ENCODE data around the gene GRXCR2. TPM values are rescaled to one million over a fixed set of nuclear protein-coding genes. Genes with fewer than 3 reads are reported as not detected.
"Not testable (repeated sequence)": the region's sequence is repeated elsewhere in the genome, so short reads cannot be mapped to it uniquely, and the experiment has no call there.

GRXCR2 gene
- total RNA-seq, 1 experiment from 2014 or later = not detected

DNA sequence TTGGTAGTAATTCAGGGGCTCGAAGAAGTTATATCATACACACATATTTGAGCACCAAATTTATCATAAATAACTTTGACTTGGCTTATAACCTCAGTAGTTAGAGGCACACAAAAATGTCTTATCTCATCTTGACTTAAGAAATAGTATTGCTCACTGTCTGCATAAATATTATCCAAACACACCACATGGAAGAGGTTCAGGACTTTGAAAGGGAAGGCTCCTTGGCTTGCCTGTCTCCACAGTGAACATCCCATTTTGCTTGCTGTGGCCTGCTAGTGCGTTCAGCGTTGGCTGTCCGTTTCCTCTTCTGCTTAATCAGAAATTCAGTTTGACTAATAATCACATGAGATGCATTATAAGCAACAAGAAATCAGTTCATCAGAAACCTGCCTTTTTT is 13.9 kb downstream of the GRXCR2 start:
- Histone ChIP-seq H3K36me3 (no peaks in the 10 kb centered on the region), H3K9me3 (replicated peaks) (no peaks in the 10 kb centered on the region), H3K27ac (no peak overlapping the region), H3K4me3 (no peak overlapping the region), H3K4me1 (no peaks in the 10 kb centered on the region), H3K27me3 (no peaks in the 10 kb centered on the region; the same call in none of the 2 replicates)
- DNase-seq = no peak

DNA sequence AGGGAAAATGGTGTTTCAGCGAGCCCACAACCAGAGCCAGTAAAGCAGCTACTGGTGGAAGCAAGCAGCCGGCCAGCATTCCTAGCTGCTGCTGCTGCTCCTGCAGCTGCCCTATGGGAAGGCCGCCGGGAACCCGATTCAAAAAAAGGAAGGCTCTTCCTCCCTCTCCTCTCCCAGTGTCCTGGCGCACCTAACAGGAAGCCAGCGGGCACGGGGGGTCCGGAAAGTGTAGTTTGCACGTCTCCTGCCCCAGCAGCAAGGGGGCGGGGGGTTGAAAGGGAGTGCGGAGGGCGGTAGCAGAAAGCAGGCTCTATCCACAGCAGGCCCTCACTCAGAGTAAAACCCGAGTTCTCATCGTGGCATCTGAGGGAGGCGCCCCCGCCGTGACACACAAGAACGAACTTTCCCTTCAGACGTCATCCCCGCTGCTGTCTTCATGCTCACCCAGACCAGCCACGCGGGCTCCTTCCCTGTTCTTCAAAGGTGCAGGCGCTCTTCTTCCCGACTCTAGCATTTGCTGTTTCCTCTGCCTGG is 16.5 kb downstream of the GRXCR2 start:
- Histone ChIP-seq H3K4me3 (no peak overlapping the region), H3K27me3 (no peaks in the 10 kb centered on the region; the same call in none of the 2 replicates), H3K9me3 (replicated peaks) (no peaks in the 10 kb centered on the region), H3K27ac (no peak overlapping the region), H3K4me1 (no peaks in the 10 kb centered on the region), H3K36me3 (no peaks in the 10 kb centered on the region)
- DNase-seq = no peak

DNA sequence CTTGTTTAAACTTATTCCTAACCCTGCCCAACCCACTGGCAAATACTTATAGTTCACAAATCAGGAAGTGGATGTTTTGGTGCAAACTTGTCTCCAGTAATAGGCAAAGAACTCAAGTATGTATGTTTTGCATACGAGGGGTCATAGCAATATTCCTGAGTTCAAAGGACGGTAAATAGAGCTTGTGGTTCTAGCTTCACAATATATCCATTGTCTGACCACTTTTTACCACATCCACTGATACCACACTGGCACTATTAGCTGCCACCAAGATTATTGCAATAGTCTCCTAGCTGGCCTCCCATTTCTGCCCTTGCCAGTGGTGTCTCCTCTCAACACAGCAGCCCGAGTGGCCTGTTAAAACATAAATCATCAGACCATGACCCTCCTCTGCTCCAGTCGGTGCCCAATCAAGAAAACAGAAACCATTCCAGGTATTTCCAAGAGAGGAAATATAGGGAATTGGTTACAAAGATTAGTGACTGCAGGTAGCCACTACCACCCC is 17.0 kb downstream of the GRXCR2 start:
- H3K9me3 ChIP-seq (replicated peaks) = no peaks in the 10 kb centered on the region
- no peak for DNase-seq
- H3K27ac ChIP-seq = no peak overlapping the region
- no peaks in the 10 kb centered on the region for H3K4me1 ChIP-seq
- H3K36me3 ChIP-seq = no peaks in the 10 kb centered on the region
- H3K4me3 ChIP-seq = no peak overlapping the region
- no peaks in the 10 kb centered on the region; the same call in none of the 2 replicates for H3K27me3 ChIP-seq

DNA sequence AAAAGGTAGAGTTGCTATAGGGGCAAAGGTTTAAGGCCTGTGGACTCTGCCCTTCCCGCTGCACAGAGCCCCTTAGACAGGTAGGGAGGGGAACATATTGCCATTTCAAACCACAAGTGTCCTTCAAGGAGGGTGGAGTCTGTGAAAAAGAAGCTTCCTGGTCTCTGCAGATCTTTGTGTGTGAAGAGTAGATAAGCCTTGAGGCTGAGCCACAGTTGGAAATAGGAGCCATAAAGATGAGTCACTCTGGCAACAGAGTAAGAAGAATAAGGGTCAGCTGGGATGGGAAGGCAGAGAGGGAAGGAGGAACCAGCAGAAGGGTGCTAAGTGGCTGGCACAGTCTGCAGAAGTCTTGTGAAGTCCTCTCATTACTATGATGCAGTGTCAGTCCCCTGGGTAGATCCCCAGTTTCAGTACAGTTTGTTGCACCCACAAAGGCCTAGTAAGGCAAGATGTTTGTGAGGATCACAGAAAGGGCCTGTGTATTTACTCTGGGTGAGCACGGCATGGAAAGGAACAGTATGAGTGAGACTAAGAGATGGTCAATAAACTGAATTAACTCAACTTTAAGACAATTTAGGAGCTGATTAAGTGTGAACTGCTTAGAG is 18.1 kb downstream of the GRXCR2 start:
- peak in 1 of 2 experiments; percentile 5 for DNase-seq
- H3K9me3 ChIP-seq (replicated peaks) = no peaks in the 10 kb centered on the region
- H3K4me3 ChIP-seq = no peak overlapping the region
- no peaks in the 10 kb centered on the region for H3K36me3 ChIP-seq
- no peaks in the 10 kb centered on the region; the same call in none of the 2 replicates for H3K27me3 ChIP-seq
- H3K27ac ChIP-seq = no peak overlapping the region
- no peaks in the 10 kb centered on the region for H3K4me1 ChIP-seq

DNA sequence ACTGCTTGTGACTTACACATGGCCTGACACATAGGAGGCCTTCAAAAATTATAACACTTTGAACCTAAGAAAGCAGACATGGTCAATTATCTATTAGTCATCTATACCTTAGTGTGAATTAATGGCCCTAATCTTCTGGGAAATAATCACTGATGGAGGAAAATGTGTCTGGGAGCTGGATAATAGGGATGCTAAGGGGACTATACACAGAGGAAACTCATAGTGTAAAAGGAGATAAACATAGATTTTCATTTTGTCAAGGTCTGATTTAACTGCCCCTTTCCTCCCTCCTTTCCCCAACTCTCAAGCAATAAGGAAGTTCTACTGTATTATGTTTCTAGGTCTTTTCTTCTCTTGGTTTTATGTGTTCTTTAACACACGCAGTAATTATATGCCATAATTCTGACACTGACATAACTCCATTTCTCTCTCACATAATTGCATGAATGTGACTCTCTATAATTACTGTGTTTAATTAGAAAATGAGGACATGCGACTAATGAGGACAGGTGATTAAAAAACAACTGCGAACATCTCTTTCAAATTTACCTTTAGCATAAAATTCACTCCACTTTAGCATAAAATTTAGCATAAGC is 18.9 kb downstream of the GRXCR2 start:
- no peaks in the 10 kb centered on the region; the same call in 1 of the 2 replicates for H3K27me3 ChIP-seq
- H3K4me1 ChIP-seq = no peaks in the 10 kb centered on the region
- H3K36me3 ChIP-seq = no peaks in the 10 kb centered on the region
- no peak overlapping the region for H3K4me3 ChIP-seq
- no peaks in the 10 kb centered on the region for H3K9me3 ChIP-seq (replicated peaks)
- no peak overlapping the region for H3K27ac ChIP-seq
- no peak for DNase-seq

DNA sequence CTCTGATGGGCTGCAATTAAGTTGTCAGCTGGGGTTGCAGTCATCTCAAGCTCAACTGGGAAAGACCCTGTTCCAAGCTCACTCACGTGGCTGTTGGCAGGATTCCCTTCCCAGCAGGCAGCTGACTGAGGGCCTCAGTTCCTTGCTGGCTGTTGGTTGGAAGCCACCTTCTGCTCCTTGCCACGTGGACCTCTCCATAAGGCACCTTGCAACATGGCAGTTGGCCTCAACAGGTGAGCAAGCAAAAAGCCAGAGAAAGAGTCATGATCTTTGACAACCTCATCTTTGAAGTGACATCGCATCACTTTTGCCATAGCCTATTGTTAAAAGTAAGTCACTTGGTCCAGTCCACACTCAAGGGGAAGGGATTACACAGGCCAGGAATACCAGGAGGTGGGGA is 19.8 kb downstream of the GRXCR2 start:
- Histone ChIP-seq H3K9me3 (replicated peaks) (no peaks in the 10 kb centered on the region), H3K4me3 (no peak overlapping the region), H3K27ac (no peak overlapping the region), H3K27me3 (no peaks in the 10 kb centered on the region; the same call in 1 of the 2 replicates), H3K4me1 (no peaks in the 10 kb centered on the region), H3K36me3 (no peaks in the 10 kb centered on the region)
- DNase-seq = no peak

GRCh38 chr5:145848854-145849253 is 24.0 kb downstream of the GRXCR2 start:
- Histone ChIP-seq H3K27ac (no peak overlapping the region), H3K36me3 (no peaks in the 10 kb centered on the region), H3K9me3 (replicated peaks) (no peaks in the 10 kb centered on the region), H3K27me3 (no peaks in the 10 kb centered on the region; the same call in 1 of the 2 replicates), H3K4me1 (no peaks in the 10 kb centered on the region), H3K4me3 (no peak overlapping the region)
- DNase-seq = no peak

DNA sequence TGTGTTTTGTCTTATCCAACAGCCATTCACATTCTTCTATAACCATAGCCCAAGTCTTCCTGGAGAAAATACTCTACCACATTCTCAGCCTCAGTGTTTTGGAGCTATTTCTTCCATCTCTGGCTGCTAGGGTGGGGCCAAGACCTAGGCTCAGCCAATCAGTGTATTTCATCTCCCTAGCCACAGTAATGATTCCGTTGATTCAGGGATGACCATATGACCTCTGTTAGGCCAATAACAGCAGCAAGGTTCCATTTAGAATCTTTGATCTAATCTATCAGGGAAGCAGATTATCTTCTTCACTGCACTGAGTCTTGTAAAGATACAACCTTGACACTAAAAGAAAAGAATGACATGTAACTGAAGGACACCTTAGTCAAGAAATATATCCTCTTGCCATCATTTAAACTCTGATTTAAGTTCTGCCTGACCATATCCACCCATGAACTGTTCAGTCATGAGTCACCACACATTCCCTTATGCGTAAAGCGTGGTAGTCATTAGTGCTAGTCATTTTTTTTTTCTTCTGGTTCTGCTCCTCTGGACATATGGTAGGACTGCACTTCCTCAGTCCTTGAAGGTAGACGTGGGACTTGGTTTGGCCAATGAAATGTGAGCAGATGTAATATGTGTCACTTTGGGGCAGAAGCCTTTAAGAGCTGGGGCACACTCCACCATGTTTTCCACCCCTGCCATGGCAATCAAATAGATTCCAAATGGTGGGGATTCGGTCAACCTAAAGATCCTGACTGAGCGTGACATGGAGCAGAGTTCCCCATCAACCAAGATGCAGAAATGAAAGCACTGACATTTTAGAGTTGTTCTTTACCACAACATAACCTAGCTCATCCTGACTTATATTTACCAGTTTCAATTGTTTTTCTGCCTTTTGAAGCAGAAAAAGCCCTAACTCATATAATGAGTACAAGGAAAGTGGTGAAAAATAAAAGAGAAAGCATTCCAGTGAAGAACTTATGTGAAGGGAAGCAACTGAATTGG is 25.0 kb downstream of the GRXCR2 start:
- no peaks in the 10 kb centered on the region for H3K36me3 ChIP-seq
- DNase-seq = no peak
- H3K4me3 ChIP-seq = no peak overlapping the region

DNA sequence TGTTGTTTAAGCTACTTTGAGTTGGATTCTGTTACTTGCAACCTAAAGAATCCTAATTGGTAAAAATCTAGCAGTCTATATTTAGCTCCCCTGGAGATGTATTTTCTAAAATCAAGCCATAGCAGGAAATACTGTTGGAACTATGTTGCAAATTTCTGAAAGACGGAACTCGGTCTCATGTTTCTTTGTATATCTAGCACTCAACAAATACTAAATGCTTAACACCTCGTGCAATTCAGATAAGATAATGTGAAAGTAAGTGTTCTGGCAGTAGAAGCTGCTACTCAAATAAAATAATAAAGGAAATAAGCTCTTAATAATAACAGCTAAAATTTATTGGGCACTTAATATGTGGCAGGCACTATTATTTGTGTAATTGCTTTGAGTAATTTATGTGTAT is 26.7 kb downstream of the GRXCR2 start:
- Histone ChIP-seq H3K4me3 (no peak overlapping the region), H3K27ac (no peak overlapping the region), H3K9me3 (replicated peaks) (no peaks in the 10 kb centered on the region), H3K27me3 (no peaks in the 10 kb centered on the region), H3K4me1 (no peaks in the 10 kb centered on the region), H3K36me3 (no peaks in the 10 kb centered on the region)
- no peak for DNase-seq

More for the DNA sequence above, 25.0 kb downstream of the GRXCR2 start:
- Histone ChIP-seq H3K27me3 (no peaks in the 10 kb centered on the region), H3K9me3 (replicated peaks) (no peaks in the 10 kb centered on the region), H3K27ac (no peak overlapping the region), H3K4me1 (no peaks in the 10 kb centered on the region)

DNA sequence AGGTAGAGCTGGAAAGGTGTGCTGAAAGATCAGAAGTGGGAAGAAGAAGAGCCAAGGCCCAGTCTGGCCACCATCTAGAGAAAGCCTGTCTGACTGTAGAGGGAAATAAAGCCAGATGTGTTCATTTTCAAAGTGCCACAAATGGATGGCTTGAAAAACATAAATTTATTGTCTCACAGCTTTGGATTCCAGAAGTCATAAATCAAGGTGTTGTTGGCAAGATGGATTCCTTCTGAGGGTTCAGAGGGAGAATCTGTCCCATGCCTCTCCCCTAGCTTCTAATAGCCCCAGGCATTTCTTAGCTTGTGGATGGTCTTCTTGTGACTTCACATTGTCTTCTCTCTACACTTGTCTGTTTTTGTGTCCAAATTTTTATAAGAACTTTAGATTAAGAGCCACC is 31.5 kb downstream of the GRXCR2 start:
- Histone ChIP-seq H3K4me1 (no peaks in the 10 kb centered on the region), H3K4me3 (no peak overlapping the region), H3K27me3 (no peaks in the 10 kb centered on the region), H3K27ac (no peak overlapping the region), H3K36me3 (no peaks in the 10 kb centered on the region), H3K9me3 (replicated peaks) (no peaks in the 10 kb centered on the region)
- no peak for DNase-seq

- Histone ChIP-seq H3K4me3 (no peak overlapping the region), H3K27ac (no peak overlapping the region), H3K4me1 (no peaks in the 10 kb centered on the region), H3K36me3 (no peaks in the 10 kb centered on the region), H3K27me3 (no peaks in the 10 kb centered on the region), H3K9me3 (replicated peaks) (no peaks in the 10 kb centered on the region)
- DNase-seq = no peak
Measured at GRCh38 chr5:145840458-145841132, 32.2 kb downstream of the GRXCR2 start.

DNA sequence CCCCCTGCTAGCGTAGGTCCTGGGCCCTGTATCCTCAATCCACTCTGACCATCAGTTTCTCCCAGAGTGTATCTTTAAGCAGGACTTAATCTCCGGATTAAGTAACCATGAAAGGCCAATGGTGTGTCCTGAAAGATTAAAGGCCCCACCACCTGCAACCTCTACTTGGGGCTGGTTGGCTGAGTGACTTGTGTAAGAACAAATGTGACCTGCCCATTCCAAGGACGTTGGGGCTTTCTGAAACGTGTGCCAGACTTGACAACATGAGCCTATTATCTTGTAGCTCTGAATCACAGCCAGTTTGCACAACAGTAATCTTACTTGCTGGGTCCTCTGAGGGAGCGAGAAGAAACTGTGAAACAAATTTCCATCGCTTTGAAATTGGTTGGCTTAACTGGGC is 34.5 kb downstream of the GRXCR2 start:
- no peak overlapping the region for H3K4me3 ChIP-seq
- no peaks in the 10 kb centered on the region for H3K9me3 ChIP-seq (replicated peaks)
- no peak overlapping the region for H3K27ac ChIP-seq
- H3K4me1 ChIP-seq = no peaks in the 10 kb centered on the region
- DNase-seq = no peak
- H3K27me3 ChIP-seq = no peaks in the 10 kb centered on the region
- H3K36me3 ChIP-seq = no peaks in the 10 kb centered on the region

- not testable (repeated sequence) for H3K4me3 ChIP-seq; DNase-seq; H3K36me3 ChIP-seq; H3K27me3 ChIP-seq; H3K9me3 ChIP-seq (replicated peaks); H3K27ac ChIP-seq; H3K4me1 ChIP-seq
Measured at GRCh38 chr5:145836241-145836640, 36.6 kb downstream of the GRXCR2 start.

DNA sequence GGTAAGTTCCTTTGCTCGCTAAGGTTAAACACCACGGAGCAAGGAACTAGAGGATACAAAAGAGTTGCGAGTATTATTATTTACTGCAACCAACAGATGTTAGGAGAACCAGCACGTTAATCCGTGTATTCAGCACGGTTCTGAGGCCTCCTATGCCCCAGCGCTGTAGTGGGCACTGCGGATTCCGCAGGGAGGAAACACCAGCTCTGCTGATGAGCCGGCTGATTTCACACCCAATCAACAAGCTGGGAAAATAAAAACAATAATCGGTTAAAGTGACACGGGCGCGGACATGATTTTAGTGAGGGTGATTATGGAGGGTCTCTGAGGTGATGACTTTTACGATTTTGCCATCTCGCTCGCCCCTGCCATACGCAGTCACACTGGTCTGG is 37.0 kb downstream of the GRXCR2 start:
- H3K4me1 ChIP-seq = no peaks in the 10 kb centered on the region
- no peaks in the 10 kb centered on the region for H3K36me3 ChIP-seq
- H3K9me3 ChIP-seq (replicated peaks) = no peaks in the 10 kb centered on the region
- DNase-seq = no peak
- no peak overlapping the region for H3K4me3 ChIP-seq
- no peak overlapping the region for H3K27ac ChIP-seq
- no peaks in the 10 kb centered on the region for H3K27me3 ChIP-seq

Measured in SJCRH30 (cell line).